SK-N-SH (cell line): ENCODE results near the gene NFILZ. TPM values are rescaled to one million over a fixed set of nuclear protein-coding genes. Genes with fewer than 3 reads are reported as not detected.

ENCODE experiments used
- CTCF ChIA-PET: fragments of 300-600, 350-600 bp; formaldehyde crosslinking; extraction: SDS; loops from one replicate; lab custom pipeline; 2021; lab: Yijun Ruan, JAX
- POLR2A ChIA-PET: fragments of 350-600 bp; sonication (Branson Sonifier 250); formaldehyde crosslinking; extraction: SDS; loops from one replicate; lab custom pipeline; 2020; ENCODE audit warnings: antibody characterized with exemption, inconsistent platforms; lab: Yijun Ruan, JAX
- DNase-seq: peaks from one replicate; pipeline ENCODE4 v3.0.0; 2012
- H2AFZ ChIP-seq: fragments of 200-600 bp; sonication (generic); 2 replicates; pipeline ENCODE4 v1.8.1; 2016; ENCODE audit warnings: antibody characterized with exemption, mild to moderate bottlenecking, low read depth
- H3F3A ChIP-seq: fragments of 200-600 bp; sonication (generic); replicated peaks from 2 replicates; pipeline ENCODE3; 2016; ENCODE audit warnings: antibody characterized with exemption, mild to moderate bottlenecking; ENCODE audit not compliant: insufficient read depth
- H3K27ac ChIP-seq, 2 experiments: fragments of 200-500 bp in 1 of 2; fragments of 200-600 bp in 1 of 2; sonication (Bioruptor generic) in 1 of 2; sonication (generic), shearing (Covaris generic) in 1 of 2; 2 replicates each; pipeline versions ENCODE4 v1.5.1 to v1.6.1; 2014 to 2016; ENCODE audit warnings: low read depth in 2 of 2, inconsistent platforms in 1 of 2, low read length in 1 of 2, mild to moderate bottlenecking in 1 of 2, mixed read lengths in 1 of 2
- H3K27me3 ChIP-seq: fragments of 200-600 bp; sonication (generic), shearing (Covaris generic); 2 replicates; pipeline ENCODE4 v1.6.1; 2016; ENCODE audit warnings: mixed run types; ENCODE audit not compliant: insufficient read depth
- H3K36me3 ChIP-seq, 2 experiments: fragments of 200-500 bp in 1 of 2; fragments of 200-600 bp in 1 of 2; sonication (Bioruptor generic) in 1 of 2; sonication (generic) in 1 of 2; replicated peaks in 1 of 2; 2 replicates each; pipeline versions ENCODE3 to v1.5.1; 2014 to 2016; ENCODE audit warnings: low read length in 1 of 2, mild to moderate bottlenecking in 1 of 2; ENCODE audit not compliant: insufficient read depth in 2 of 2, control insufficient read depth in 1 of 2
- H3K4me1 ChIP-seq, 2 experiments: fragments of 200-500 bp in 1 of 2; fragments of 200-600 bp in 1 of 2; sonication (Bioruptor generic) in 1 of 2; sonication (generic), shearing (Covaris generic) in 1 of 2; 2 replicates each; pipeline versions ENCODE4 v1.5.1 to v1.6.1; 2014 to 2016; ENCODE audit warnings: low read depth in 1 of 2, low read length in 1 of 2, mixed run types in 1 of 2; ENCODE audit not compliant: insufficient read depth in 2 of 2, control insufficient read depth in 1 of 2
- H3K4me2 ChIP-seq: fragments of 200-600 bp; sonication (generic), shearing (Covaris generic); 2 replicates; pipeline ENCODE4 v1.6.1; 2017; ENCODE audit warnings: mixed run types
- H3K4me3 ChIP-seq, 2 experiments: fragments of 200-500 bp in 1 of 2; fragments of 200-600 bp in 1 of 2; sonication (Bioruptor generic) in 1 of 2; sonication (generic), shearing (Covaris generic) in 1 of 2; 2 replicates each; pipeline versions ENCODE4 v1.5.1 to v1.8.1; 2014 to 2016; ENCODE audit warnings: low read depth in 2 of 2, inconsistent platforms in 1 of 2, low read length in 1 of 2, mild to moderate bottlenecking in 1 of 2, mixed read lengths in 1 of 2, moderate library complexity in 1 of 2
- H3K79me2 ChIP-seq: fragments of 200-600 bp; sonication (generic); 2 replicates; pipeline ENCODE4 v1.8.1; 2017; ENCODE audit warnings: mild to moderate bottlenecking; ENCODE audit not compliant: insufficient read depth
- H3K9ac ChIP-seq: fragments of 200-600 bp; sonication (generic); 2 replicates; pipeline ENCODE4 v1.6.1; 2017; ENCODE audit warnings: mixed run types
- H3K9me2 ChIP-seq: fragments of 200-600 bp; sonication (generic); 2 replicates; pipeline ENCODE4 v1.6.1; 2017; ENCODE audit warnings: mixed run types
- H3K9me3 ChIP-seq: fragments of 200-600 bp; sonication (generic); 2 replicates; pipeline ENCODE4 v1.6.1; 2017; ENCODE audit warnings: mixed run types, mild to moderate bottlenecking, moderate library complexity
- H4K20me1 ChIP-seq: fragments of 200-600 bp; sonication (generic); 2 replicates; pipeline ENCODE4 v1.6.1; 2017; ENCODE audit warnings: mild to moderate bottlenecking, mixed run types; ENCODE audit not compliant: insufficient read depth
- CHD2 ChIP-seq: fragments of 150-350 bp; IDR thresholded peaks from 2 replicates; pipeline ENCODE4 v1.6.1; 2018; ENCODE audit warnings: low read length; ENCODE audit not compliant: partially characterized antibody
- CTCF ChIP-seq: fragments of 200-600 bp; sonication (generic); IDR thresholded peaks from 2 replicates; pipeline ENCODE4 v1.6.1; 2017; ENCODE audit warnings: antibody characterized with exemption, mild to moderate bottlenecking, moderate library complexity
- FOXJ3 ChIP-seq: sonication (generic); formaldehyde crosslinking; IDR thresholded peaks from 2 replicates; pipeline ENCODE4 v1.5.1; 2020; ENCODE audit warnings: mild to moderate bottlenecking, missing genetic modification reagents
- MAX ChIP-seq: IDR thresholded peaks from 2 replicates; pipeline ENCODE4 v1.4.0; 2012; ENCODE audit warnings: low read depth
- MXI1 ChIP-seq: IDR thresholded peaks from 2 replicates; pipeline ENCODE4 v1.6.1; 2012; ENCODE audit warnings: mild to moderate bottlenecking, low read depth, low read length, improper control_type of control experiment
- RAD21 ChIP-seq: IDR thresholded peaks from 2 replicates; pipeline ENCODE4 v1.6.1; 2012; ENCODE audit warnings: mild to moderate bottlenecking, low read length
- RFX5 ChIP-seq: IDR thresholded peaks from 2 replicates; pipeline ENCODE4 v1.6.1; 2012; ENCODE audit warnings: mild to moderate bottlenecking, improper control_type of control experiment, low read length
- TCF12 ChIP-seq: IDR thresholded peaks from 2 replicates; pipeline ENCODE4 v1.4.0; 2012
- USF2 ChIP-seq: fragments of 150-350 bp; IDR thresholded peaks from 2 replicates; pipeline ENCODE4 v1.6.1; 2017; ENCODE audit warnings: antibody characterized with exemption, low read length, low read depth, borderline replicate concordance
- WGBS: methylation state at CpG from one replicate; pipeline ENCODE4 v1.1.6; 2017; ENCODE audit warnings: low lambda C conversion rate; 5-methylcytosine and 5-hydroxymethylcytosine counted together
- polyA plus RNA-seq, 3 experiments: library from polyadenylated mRNA; depleted of rRNA; stranded (reverse); fragments of >200 nt; gene quantifications; 2 replicates each; pipeline ENCODE4 v1.2.3, GENCODE V29; 2012

The NFILZ gene
- polyA plus RNA-seq, 1 of the 3 experiments (the other 2 are of a cell fraction), result not detected

GRCh38 chr19:8592231-8593009, 38.0 kb upstream of the NFILZ start:
- Histone ChIP-seq H3K9me3 (no peaks in the 10 kb centered on the region), H3K9ac (no peak overlapping the region), H3K4me1 (peaks cover 0 to 9% of the 10 kb centered on the region in 2 experiments; a peak in 1 of 4 replicates), H3K79me2 (no peaks in the 10 kb centered on the region), H3K4me3 (peak overlapping the region; percentile 44 to 60), H3K9me2 (no peaks in the 10 kb centered on the region), H3K4me2 (peak overlapping the region; percentile 84), H2AFZ (peak overlapping the region; percentile 82), H4K20me1 (no peaks in the 10 kb centered on the region), H3K27me3 (no peaks in the 10 kb centered on the region), H3K27ac (peak overlapping the region in 1 of 2 experiments; percentile 48; a peak in 1 of 4 replicates), H3K36me3 (no peaks in the 10 kb centered on the region), H3F3A (no peaks in the 10 kb centered on the region)
- peak; percentile 8 for TF ChIP-seq CHD2
- TF ChIP-seq RAD21, result no peak
- TF ChIP-seq MXI1, result peak; percentile 50
- CTCF ChIA-PET, result interaction anchor here (4.0 to 11.2 kb wide), 3 partner anchors 12 to 23 kb away, joined by 15 to 152 read pairs (median 22); partner anchors contain the start of gene MYO1F
- peak; percentile 98 for DNase-seq
- WGBS, result 4% methylated on average over 30 of the region's 55 CpGs
- POLR2A ChIA-PET, result interaction anchor here (0.6 kb wide), 1 partner anchor 216 kb away, joined by 3 read pairs; no protein-coding TSS in a partner anchor

GRCh38 chr19:8593931-8594330, 36.5 kb upstream of the NFILZ start:
- POLR2A ChIA-PET, result no interaction called here
- 73% methylated on average over 2 of the region's 2 CpGs for WGBS
- H3K79me2 ChIP-seq, result no peaks in the 10 kb centered on the region

More at GRCh38 chr19:8593931-8594330, 36.5 kb upstream of the NFILZ start:
- no peaks in the 10 kb centered on the region for H3F3A ChIP-seq
- TF ChIP-seq USF2, result no peak
- peak; percentile 41 for TF ChIP-seq CTCF
- TF ChIP-seq FOXJ3, result no peak
- no peak for TF ChIP-seq CHD2
- no peak for TF ChIP-seq MAX
- TF ChIP-seq RAD21, result no peak
- no peak for TF ChIP-seq RFX5
- no peak for TF ChIP-seq TCF12
- no peaks in the 10 kb centered on the region for H3K27me3 ChIP-seq
- H4K20me1 ChIP-seq, result no peaks in the 10 kb centered on the region
- no peak overlapping the region for H3K9ac ChIP-seq
- CTCF ChIA-PET, result interaction anchor here (1.3 to 11.2 kb wide), 4 partner anchors 11 to 48 kb away, joined by 3 to 152 read pairs (median 18); partner anchors contain the start of gene MYO1F
- peaks cover 0 to 9% of the 10 kb centered on the region in 2 experiments; a peak in 1 of 4 replicates for H3K4me1 ChIP-seq
- no peak overlapping the region for H3K4me3 ChIP-seq
- no peak overlapping the region for H3K4me2 ChIP-seq
- H3K36me3 ChIP-seq, result no peaks in the 10 kb centered on the region
- no peak for DNase-seq
- no peak overlapping the region for H3K27ac ChIP-seq
- H3K9me2 ChIP-seq, result no peaks in the 10 kb centered on the region
- no peaks in the 10 kb centered on the region for H3K9me3 ChIP-seq
- H2AFZ ChIP-seq, result no peak overlapping the region
